Measurements from ENCODE around the gene OPRPN.

OPRPN gene

GRCh38 chr4:70397580-70397979 lies at the start of gene OPRPN:
Gene OPRPN, plus strand, starts transcription at chr4:70397940. Its CDS starts 1,346 bp downstream, at chr4:70399286.
- no peak for DNase-seq (ENCODE audit: low read depth in 3 of 3)

GRCh38 chr4:70356185-70356584 lies 41.6 kb upstream of the OPRPN start:
- DNase-seq (ENCODE audit: low read depth in 3 of 3): no peak

GRCh38 chr4:70359115-70359661 lies 38.6 kb upstream of the OPRPN start:
- DNase-seq (ENCODE audit: low read depth in 3 of 3): no peak

GRCh38 chr4:70360460-70360859 lies 37.3 kb upstream of the OPRPN start, which contains the start of gene SMR3A:
Gene SMR3A, plus strand, starts transcription at chr4:70360760. Its CDS starts 1,356 bp downstream, at chr4:70362116.
- no peak for DNase-seq (ENCODE audit: low read depth in 3 of 3)

GRCh38 chr4:70364002-70364401 lies 33.7 kb upstream of the OPRPN start:
- no peak for DNase-seq (ENCODE audit: low read depth in 3 of 3)

GRCh38 chr4:70365479-70365878 lies 32.3 kb upstream of the OPRPN start:
- DNase-seq (ENCODE audit: low read depth in 3 of 3): no peak

GRCh38 chr4:70367813-70368212 lies 29.9 kb upstream of the OPRPN start:
- no peak for DNase-seq (ENCODE audit: low read depth in 3 of 3)

- DNase-seq (ENCODE audit: low read depth in 3 of 3): no peak
These were observed 25.8 kb upstream of the OPRPN start for GRCh38 chr4:70371987-70372386.

GRCh38 chr4:70372760-70373159 lies 25.0 kb upstream of the OPRPN start:
- no peak for DNase-seq (ENCODE audit: low read depth in 3 of 3)

GRCh38 chr4:70380578-70380977 lies 17.2 kb upstream of the OPRPN start:
- DNase-seq (ENCODE audit: low read depth in 3 of 3): no peak

- no peak for DNase-seq (ENCODE audit: low read depth in 3 of 3)
These were observed 15.0 kb upstream of the OPRPN start, which contains the start of gene SMR3B for GRCh38 chr4:70382691-70383181. Gene SMR3B, plus strand, starts transcription at chr4:70383131. Its CDS starts 1,380 bp downstream, at chr4:70384511.

- DNase-seq (ENCODE audit: low read depth in 3 of 3): no peak
These were observed 5.5 kb upstream of the OPRPN start for GRCh38 chr4:70392057-70392776.

- DNase-seq (ENCODE audit: low read depth in 3 of 3): no peak
These were observed 1.6 kb downstream of the OPRPN start for GRCh38 chr4:70399319-70399718.

- no peak for DNase-seq (ENCODE audit: low read depth in 3 of 3)
These were observed 5.0 kb downstream of the OPRPN start for GRCh38 chr4:70402762-70403161.

GRCh38 chr4:70405765-70406164 lies 8.0 kb downstream of the OPRPN start:
- DNase-seq (ENCODE audit: low read depth in 3 of 3): no peak

GRCh38 chr4:70425306-70425705 lies 27.6 kb downstream of the OPRPN start:
- DNase-seq (ENCODE audit: low read depth in 3 of 3): no peak

- DNase-seq (ENCODE audit: low read depth in 3 of 3): no peak
These were observed 29.0 kb downstream of the OPRPN start for GRCh38 chr4:70426789-70427188.

GRCh38 chr4:70437197-70437596 lies 39.5 kb downstream of the OPRPN start:
- DNase-seq (ENCODE audit: low read depth in 3 of 3): no peak

- no peak for DNase-seq (ENCODE audit: low read depth in 3 of 3)
These were observed 44.7 kb downstream of the OPRPN start for GRCh38 chr4:70442474-70442873.

- DNase-seq (ENCODE audit: low read depth in 3 of 3): no peak
These were observed 45.6 kb downstream of the OPRPN start for GRCh38 chr4:70443329-70443728.

GRCh38 chr4:70449220-70449619 lies 51.5 kb downstream of the OPRPN start:
- DNase-seq (ENCODE audit: low read depth in 3 of 3): no peak

GRCh38 chr4:70452946-70453345 lies 55.2 kb downstream of the OPRPN start:
- DNase-seq (ENCODE audit: low read depth in 3 of 3): no peak

All from stimulated activated CD4-positive, alpha-beta T cell treated with anti-CD3 and anti-CD28 coated beads, TNF-alpha, amount 100 ng/mL, for 4 hours (primary cell).